Measurements from ENCODE around the gene TBCCD1. TPM values are rescaled to one million over a fixed set of nuclear protein-coding genes. Genes with fewer than 3 reads are reported as not detected.

Gene TBCCD1
- total RNA-seq, 1 experiment from 2014 or later: 7.4 TPM

- Histone ChIP-seq H2BK20ac (ENCODE audit: low read depth, low read length, poor library complexity, severe bottlenecking) (no peak overlapping the region), H3K4me1 (ENCODE audit: insufficient read depth, low read length) (no peaks in the 10 kb centered on the region; the same call in 1 of the 2 replicates), H3K23ac (ENCODE audit: insufficient read length, low read depth, low read length) (no peak overlapping the region), H3K14ac (ENCODE audit: insufficient read depth, low read length) (no peak overlapping the region), H3K4me2 (ENCODE audit: insufficient read depth, insufficient read length, low read length) (no peak overlapping the region), H3K27ac (ENCODE audit: insufficient read length, low read depth, low read length) (no peak overlapping the region), H3K23me2 (ENCODE audit: insufficient read length, low read depth, low read length, poor library complexity, severe bottlenecking) (no peaks in the 10 kb centered on the region), H4K5ac (ENCODE audit: insufficient read length, low read depth, low read length) (no peak overlapping the region), H3K9me3 (ENCODE audit: control insufficient read depth, low read depth, low read length) (no peaks in the 10 kb centered on the region), H3K79me1 (ENCODE audit: insufficient read depth, low read depth, low read length, poor library complexity, severe bottlenecking) (no peaks in the 10 kb centered on the region), H3K18ac (ENCODE audit: insufficient read length, low read depth, low read length) (no peak overlapping the region), H3T11ph (ENCODE audit: low read length) (no peak overlapping the region), H2AFZ (ENCODE audit: low read length) (no peak overlapping the region), H4K8ac (replicated peaks; ENCODE audit: insufficient read length, low read depth, low read length) (no peak overlapping the region), H4K91ac (ENCODE audit: insufficient read length, low read depth, low read length) (no peak overlapping the region), H3K56ac (ENCODE audit: insufficient read length, low read depth, low read length) (no peak overlapping the region), H2AK5ac (ENCODE audit: insufficient read length, low read length) (no peak overlapping the region), H3K79me2 (ENCODE audit: insufficient read depth, low read length) (no peaks in the 10 kb centered on the region), H3K9ac (ENCODE audit: extremely low read depth, insufficient read length, low read length) (no peak overlapping the region), H3K4ac (ENCODE audit: low read depth, low read length) (no peak overlapping the region), H2BK120ac (ENCODE audit: low read depth, low read length, poor library complexity, severe bottlenecking) (no peak overlapping the region), H4K20me1 (ENCODE audit: control insufficient read depth, insufficient read depth, insufficient read length) (no peaks in the 10 kb centered on the region), H2BK5ac (ENCODE audit: insufficient read length, low read length) (no peak overlapping the region), H3K27me3 (ENCODE audit: insufficient read depth, low read length) (no peaks in the 10 kb centered on the region), H2BK12ac (ENCODE audit: insufficient read length, low read depth, low read length) (no peak overlapping the region), H2BK15ac (ENCODE audit: low read depth, low read length) (no peak overlapping the region)
- H3K27ac Mint-ChIP-seq: no peak overlapping the region
- peaks cover 14% of the 10 kb centered on the region in 2 experiments for H3K4me1 Mint-ChIP-seq
- no peaks in the 10 kb centered on the region for H3K36me3 Mint-ChIP-seq (ENCODE audit: insufficient read depth in 1 of 3, low read depth in 3 of 3)
- no peaks in the 10 kb centered on the region for H3K9me3 Mint-ChIP-seq
- DNase-seq: no peak
- H3K4me3 Mint-ChIP-seq: no peak overlapping the region
- no peak for TF ChIP-seq CTCF (conservative IDR thresholded peaks at IDR 0.05)
- no CpG with 5 or more reads among the region's 8 CpGs for WGBS (ENCODE audit: extremely low coverage, insufficient read length, low lambda C conversion rate)
- peaks cover 32% of the 10 kb centered on the region for H3K27me3 Mint-ChIP-seq (ENCODE audit: low read depth)
These were observed 49.1 kb upstream of the TBCCD1 start for GRCh38 chr3:186616299-186616617.

Measured in H9 (cell line).